Fibroblast of mammary gland (primary cell): Measurements from ENCODE around the gene DNAJC22.
"Not testable (repeated sequence)": the region's sequence is repeated elsewhere in the genome, so short reads cannot be mapped to it uniquely, and the experiment has no call there.

Experiments
- DNase-seq: peaks from one replicate; pipeline ENCODE4 v3.0.0-alpha.2; 2010; ENCODE audit warnings: low read depth
- H3K4me3 ChIP-seq: 2 replicates; pipeline ENCODE4 v1.5.1; 2011; ENCODE audit warnings: low read depth, mild to moderate bottlenecking, low read length, moderate library complexity; ENCODE audit not compliant: control insufficient read depth
- CTCF ChIP-seq: conservative IDR thresholded peaks from 2 replicates; pipeline ENCODE4 v1.5.1; 2011; ENCODE audit warnings: low read depth, low read length, inconsistent platforms; ENCODE audit not compliant: control insufficient read depth, insufficient read depth

DNAJC22 gene

DNA sequence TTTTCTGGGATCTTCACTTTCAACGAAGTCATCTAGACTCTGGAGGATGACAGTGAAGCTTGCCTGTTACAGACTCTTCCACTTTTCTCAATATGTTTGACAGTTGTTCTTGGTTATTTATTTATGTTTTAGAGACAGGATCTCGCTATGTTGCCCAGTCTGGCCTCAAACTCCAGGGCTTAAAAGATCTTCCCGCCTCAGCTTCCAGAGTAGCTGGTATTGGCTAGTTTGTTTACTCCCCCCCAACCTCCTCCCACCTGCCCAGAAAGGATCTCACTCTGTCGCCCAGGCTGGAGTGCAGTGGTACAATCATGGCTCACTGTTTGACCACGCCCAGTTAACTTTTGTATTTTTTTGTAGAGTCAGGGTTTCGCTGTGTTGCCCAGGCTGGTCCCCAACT lies 23.9 kb downstream of the DNAJC22 start:
- DNase-seq: no peak

GRCh38 chr12:49375406-49375805 lies 28.7 kb downstream of the DNAJC22 start:
- no peak for DNase-seq
- no peak for TF ChIP-seq CTCF
- H3K4me3 ChIP-seq: no peak overlapping the region

More for the DNA sequence above, 23.9 kb downstream of the DNAJC22 start:
- TF ChIP-seq CTCF: no peak
- no peak overlapping the region for H3K4me3 ChIP-seq

DNA sequence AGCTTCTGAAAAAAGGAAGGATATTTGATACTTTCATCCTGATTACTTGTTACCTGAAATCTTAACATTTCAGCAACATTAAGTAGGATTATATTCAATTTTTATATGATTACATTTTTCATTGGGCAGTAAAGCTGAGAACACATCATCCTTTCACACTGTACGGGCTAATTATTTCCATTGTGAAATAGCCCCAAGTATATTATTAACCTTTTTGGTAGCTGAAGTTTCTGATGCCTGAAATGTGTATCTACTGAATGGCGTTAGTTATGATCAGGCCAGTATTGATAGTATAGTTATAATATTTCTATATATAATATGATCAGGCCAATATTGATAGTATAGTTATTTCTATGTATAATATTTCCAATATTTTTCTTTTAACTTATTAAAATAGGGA lies 30.7 kb downstream of the DNAJC22 start:
- H3K4me3 ChIP-seq: no peak overlapping the region
- DNase-seq: no peak
- no peak for TF ChIP-seq CTCF

GRCh38 chr12:49380184-49380583 lies 33.5 kb downstream of the DNAJC22 start:
- H3K4me3 ChIP-seq, DNase-seq: not testable (repeated sequence)

DNA sequence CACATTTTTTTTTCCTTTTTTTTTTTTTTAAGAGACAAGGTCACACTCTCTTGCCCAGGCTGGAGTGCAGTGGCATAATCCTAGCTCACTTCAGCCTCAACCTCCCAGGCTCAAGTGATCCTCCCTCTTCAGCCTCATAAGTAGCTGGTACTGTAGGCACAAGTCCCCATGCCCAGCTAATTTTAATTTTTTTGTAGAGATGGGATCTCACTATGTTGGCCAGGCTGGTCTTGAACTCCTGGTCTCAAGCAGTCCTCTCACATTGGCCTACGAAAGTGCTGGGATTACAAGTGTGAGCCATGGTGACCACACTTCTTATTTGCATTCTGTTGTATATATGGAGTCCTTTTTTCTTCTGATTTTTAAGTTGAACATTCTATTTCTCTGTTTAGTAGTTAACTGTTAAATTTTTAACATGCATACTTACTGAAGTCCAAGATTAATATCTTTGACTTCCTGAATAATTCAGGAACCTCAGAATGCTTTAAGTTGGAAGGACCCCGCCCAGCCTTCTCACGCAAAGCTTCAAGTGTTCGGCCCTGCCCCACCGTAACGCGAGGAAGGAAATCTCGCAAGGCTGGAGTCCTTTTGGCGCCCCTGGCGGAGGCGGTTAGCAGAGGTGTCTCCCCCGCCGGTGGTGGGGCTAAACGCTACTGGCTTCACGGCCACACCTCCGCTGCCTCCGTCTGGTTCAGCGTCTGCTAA lies 42.1 kb downstream of the DNAJC22 start:
- H3K4me3 ChIP-seq: no peak overlapping the region
- DNase-seq: no peak
- TF ChIP-seq CTCF: no peak

GRCh38 chr12:49389387-49389703 lies 42.7 kb downstream of the DNAJC22 start:
- no peak overlapping the region for H3K4me3 ChIP-seq
- no peak for TF ChIP-seq CTCF

DNA sequence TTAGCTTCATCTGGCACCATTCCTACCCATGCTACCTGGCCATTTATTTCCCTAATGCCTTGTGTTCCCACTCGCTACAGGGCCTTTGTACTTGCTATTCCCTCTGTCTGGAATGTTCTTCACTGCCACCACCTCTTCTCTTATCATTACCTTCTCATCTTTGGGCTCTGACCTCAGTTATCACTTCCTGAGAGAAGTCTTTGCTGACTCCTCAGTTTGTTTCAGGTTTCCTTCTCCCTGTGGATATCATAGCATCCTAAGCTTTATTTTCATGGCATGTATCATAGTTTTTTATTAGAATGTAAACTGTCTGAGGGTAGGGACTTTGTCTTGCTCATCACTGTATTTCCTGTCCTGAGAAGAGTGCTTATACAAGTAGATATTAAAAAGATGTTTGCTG lies 50.3 kb downstream of the DNAJC22 start:
- TF ChIP-seq CTCF: no peak
- DNase-seq: no peak
- H3K4me3 ChIP-seq: no peak overlapping the region

More at GRCh38 chr12:49389387-49389703, 42.7 kb downstream of the DNAJC22 start:
- no peak for DNase-seq
